OCI-LY1 (cell line): Measurements from ENCODE around the gene HJURP.

Experiments
- H2AFZ ChIP-seq: fragments of 200-600 bp; sonication (generic), shearing (Covaris generic); 2 replicates; pipeline ENCODE4 v1.6.0; 2014; ENCODE audit warnings: antibody characterized with exemption, mild to moderate bottlenecking, low read length
- H3F3A ChIP-seq: fragments of 200-600 bp; sonication (generic), shearing (Covaris generic); 2 replicates; pipeline ENCODE4 v1.6.0; 2014; ENCODE audit warnings: mild to moderate bottlenecking, antibody characterized with exemption, low read length, moderate library complexity; ENCODE audit not compliant: insufficient read depth
- H3K27ac ChIP-seq: fragments of 200-600 bp; sonication (generic); 2 replicates; pipeline ENCODE4 v1.5.1; 2014; ENCODE audit warnings: low read length, mixed run types, mild to moderate bottlenecking, low read depth; ENCODE audit not compliant: poor library complexity, severe bottlenecking
- H3K27me3 ChIP-seq: fragments of 200-600 bp; sonication (generic); 2 replicates; pipeline ENCODE4 v1.6.0; 2014; ENCODE audit warnings: antibody characterized with exemption, mild to moderate bottlenecking, low read length, moderate library complexity; ENCODE audit not compliant: insufficient read depth
- H3K36me3 ChIP-seq: fragments of 200-600 bp; sonication (generic); 2 replicates; pipeline ENCODE4 v1.6.1; 2014; ENCODE audit warnings: mild to moderate bottlenecking, antibody characterized with exemption, low read length, moderate library complexity, mixed read lengths; ENCODE audit not compliant: insufficient read depth
- H3K4me1 ChIP-seq: fragments of 200-600 bp; sonication (generic); 2 replicates; pipeline ENCODE4 v1.5.1; 2014; ENCODE audit warnings: mild to moderate bottlenecking, low read length, moderate library complexity; ENCODE audit not compliant: insufficient read depth, severe bottlenecking
- H3K4me2 ChIP-seq: fragments of 200-600 bp; sonication (generic), shearing (Covaris generic); 2 replicates; pipeline ENCODE4 v1.6.1; 2014; ENCODE audit warnings: low read length
- H3K4me3 ChIP-seq: fragments of 200-600 bp; sonication (generic); 2 replicates; pipeline ENCODE4 v1.5.1; 2014; ENCODE audit warnings: low read length, low read depth, mild to moderate bottlenecking, mixed read lengths; ENCODE audit not compliant: poor library complexity, severe bottlenecking
- H3K79me2 ChIP-seq: fragments of 200-600 bp; shearing (Covaris generic); 2 replicates; pipeline ENCODE4 v1.6.1; 2016; ENCODE audit warnings: mixed run types, low read length, mixed read lengths; ENCODE audit not compliant: insufficient read depth
- H3K9ac ChIP-seq: fragments of 200-600 bp; sonication (generic), shearing (Covaris generic); 2 replicates; pipeline ENCODE4 v1.6.1; 2014; ENCODE audit warnings: mild to moderate bottlenecking, low read length, mixed read lengths
- H3K9me2 ChIP-seq: fragments of 200-600 bp; sonication (generic), shearing (Covaris generic); 2 replicates; pipeline ENCODE4 v1.6.1; 2014; ENCODE audit warnings: low read depth, mild to moderate bottlenecking, low read length, mixed read lengths
- H3K9me3 ChIP-seq: fragments of 200-600 bp; shearing (Covaris generic); 2 replicates; pipeline ENCODE4 v1.6.1; 2014; ENCODE audit warnings: low read length, mixed read lengths
- H4K20me1 ChIP-seq: fragments of 200-600 bp; sonication (generic), shearing (Covaris generic); 2 replicates; pipeline ENCODE4 v1.6.0; 2016; ENCODE audit warnings: mild to moderate bottlenecking, low read length; ENCODE audit not compliant: insufficient read depth
- EZH2 ChIP-seq: fragments of 200-600 bp; sonication (generic), shearing (Covaris generic); IDR thresholded peaks from 2 replicates; pipeline ENCODE4 v1.8.0; 2017; ENCODE audit warnings: borderline replicate concordance, mixed run types, mild to moderate bottlenecking, antibody characterized with exemption, low read length, moderate library complexity, mixed read lengths
- TF ChIP-seq, protein P1 (sequence below): fragments of 200-600 bp; sonication (generic), shearing (Covaris generic); IDR thresholded peaks from 2 replicates; pipeline ENCODE4 v1.5.1; 2017; ENCODE audit warnings: mild to moderate bottlenecking, antibody characterized with exemption, low read length, moderate library complexity, mixed read lengths

Gene HJURP

DNA sequence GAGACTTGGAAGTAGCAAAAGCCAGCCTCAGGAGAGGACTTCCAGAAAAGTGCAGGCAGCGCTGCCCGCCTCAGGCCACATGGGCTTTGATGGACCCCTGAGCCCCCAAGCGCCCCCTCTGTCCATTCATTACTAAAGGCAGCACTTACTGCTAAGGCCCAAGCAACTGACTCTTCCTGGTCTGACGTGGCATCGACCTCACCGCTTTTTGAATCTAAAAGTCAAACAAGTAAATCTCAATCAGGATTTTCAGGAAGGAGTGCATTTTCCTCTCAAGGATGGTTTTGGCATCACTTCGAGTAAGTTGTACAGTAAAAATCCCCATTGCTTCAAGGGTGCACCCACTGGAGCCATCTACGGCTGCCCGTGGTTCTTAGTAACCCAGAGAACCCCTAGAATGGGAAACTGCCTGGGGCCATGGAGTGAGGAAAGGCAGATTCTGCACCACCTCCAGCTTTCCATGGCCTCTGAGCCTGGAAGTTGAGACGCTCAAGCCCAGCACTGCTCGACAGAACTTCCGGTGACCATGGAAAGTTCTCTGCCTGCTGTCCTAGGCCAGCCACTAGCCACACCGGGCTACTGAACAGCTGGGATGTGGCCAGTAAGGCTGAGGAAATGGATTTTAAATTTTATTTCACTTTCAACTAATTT, 7.0 kb downstream of the HJURP start:
- Histone ChIP-seq H2AFZ (no peak overlapping the region), H3K9me3 (no peaks in the 10 kb centered on the region), H3K9ac (no peak overlapping the region), H3K4me1 (peaks cover 9% of the 10 kb centered on the region), H3K27ac (no peak overlapping the region), H3K4me2 (no peak overlapping the region), H4K20me1 (no peaks in the 10 kb centered on the region), H3F3A (no peaks in the 10 kb centered on the region), H3K27me3 (no peaks in the 10 kb centered on the region), H3K79me2 (peaks cover 16% of the 10 kb centered on the region), H3K4me3 (no peak overlapping the region), H3K36me3 (peaks cover 99% of the 10 kb centered on the region), H3K9me2 (no peaks in the 10 kb centered on the region)
- TF ChIP-seq EZH2 = no peak
- TF ChIP-seq, protein P1, sequence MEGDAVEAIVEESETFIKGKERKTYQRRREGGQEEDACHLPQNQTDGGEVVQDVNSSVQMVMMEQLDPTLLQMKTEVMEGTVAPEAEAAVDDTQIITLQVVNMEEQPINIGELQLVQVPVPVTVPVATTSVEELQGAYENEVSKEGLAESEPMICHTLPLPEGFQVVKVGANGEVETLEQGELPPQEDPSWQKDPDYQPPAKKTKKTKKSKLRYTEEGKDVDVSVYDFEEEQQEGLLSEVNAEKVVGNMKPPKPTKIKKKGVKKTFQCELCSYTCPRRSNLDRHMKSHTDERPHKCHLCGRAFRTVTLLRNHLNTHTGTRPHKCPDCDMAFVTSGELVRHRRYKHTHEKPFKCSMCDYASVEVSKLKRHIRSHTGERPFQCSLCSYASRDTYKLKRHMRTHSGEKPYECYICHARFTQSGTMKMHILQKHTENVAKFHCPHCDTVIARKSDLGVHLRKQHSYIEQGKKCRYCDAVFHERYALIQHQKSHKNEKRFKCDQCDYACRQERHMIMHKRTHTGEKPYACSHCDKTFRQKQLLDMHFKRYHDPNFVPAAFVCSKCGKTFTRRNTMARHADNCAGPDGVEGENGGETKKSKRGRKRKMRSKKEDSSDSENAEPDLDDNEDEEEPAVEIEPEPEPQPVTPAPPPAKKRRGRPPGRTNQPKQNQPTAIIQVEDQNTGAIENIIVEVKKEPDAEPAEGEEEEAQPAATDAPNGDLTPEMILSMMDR = no peak

DNA sequence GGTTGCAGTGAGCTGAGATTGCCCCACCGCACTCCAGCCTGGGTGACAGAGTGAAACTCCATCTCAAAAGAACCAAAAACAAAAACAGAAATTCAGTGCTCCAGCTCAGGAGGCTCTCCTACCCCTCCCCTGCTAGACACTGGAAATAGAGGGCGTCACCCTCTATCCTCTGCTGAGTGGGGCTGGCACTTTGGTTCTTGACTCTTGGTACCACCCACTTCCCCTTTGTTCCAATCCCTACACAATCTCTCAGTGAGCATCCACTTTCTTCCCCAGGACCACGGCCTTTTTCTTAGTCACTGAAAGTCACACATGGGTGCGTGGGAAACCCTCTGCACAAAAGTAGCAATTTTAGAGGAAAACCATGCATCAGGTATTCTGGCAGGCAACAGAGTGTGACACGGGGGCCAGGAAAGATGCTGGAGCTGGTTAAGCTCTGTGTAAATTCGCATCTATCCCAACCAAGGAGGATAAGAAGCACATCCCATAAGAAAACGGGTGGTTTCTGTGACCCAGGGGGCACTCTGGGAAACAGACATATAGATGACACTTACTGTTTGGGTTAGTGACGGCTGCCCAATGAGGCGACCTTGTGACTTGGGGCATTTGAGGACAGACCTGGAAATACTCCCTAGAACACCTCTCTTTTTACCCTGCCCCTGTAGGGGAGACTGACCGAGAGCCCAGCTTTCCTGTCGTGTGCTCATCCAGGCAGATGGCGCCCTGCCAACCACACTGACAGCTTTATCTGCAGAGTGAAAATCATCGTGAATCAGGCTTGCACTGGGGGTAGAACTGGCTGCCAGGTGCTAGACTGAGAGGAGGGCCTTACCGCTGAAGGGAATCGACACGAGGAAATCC, 7.7 kb downstream of the HJURP start:
- Histone ChIP-seq H3K4me3 (no peak overlapping the region), H3K9me3 (no peaks in the 10 kb centered on the region), H3K79me2 (peaks cover 10% of the 10 kb centered on the region; the same call in 1 of the 2 replicates), H3K9ac (no peak overlapping the region), H3K4me2 (no peak overlapping the region), H2AFZ (no peak overlapping the region), H3K27ac (no peak overlapping the region), H3F3A (no peaks in the 10 kb centered on the region), H3K9me2 (no peaks in the 10 kb centered on the region), H3K27me3 (no peaks in the 10 kb centered on the region), H3K36me3 (peaks cover 99% of the 10 kb centered on the region), H3K4me1 (peaks cover 1% of the 10 kb centered on the region), H4K20me1 (no peaks in the 10 kb centered on the region)
- TF ChIP-seq, protein P1 = no peak
- no peak for TF ChIP-seq EZH2

DNA sequence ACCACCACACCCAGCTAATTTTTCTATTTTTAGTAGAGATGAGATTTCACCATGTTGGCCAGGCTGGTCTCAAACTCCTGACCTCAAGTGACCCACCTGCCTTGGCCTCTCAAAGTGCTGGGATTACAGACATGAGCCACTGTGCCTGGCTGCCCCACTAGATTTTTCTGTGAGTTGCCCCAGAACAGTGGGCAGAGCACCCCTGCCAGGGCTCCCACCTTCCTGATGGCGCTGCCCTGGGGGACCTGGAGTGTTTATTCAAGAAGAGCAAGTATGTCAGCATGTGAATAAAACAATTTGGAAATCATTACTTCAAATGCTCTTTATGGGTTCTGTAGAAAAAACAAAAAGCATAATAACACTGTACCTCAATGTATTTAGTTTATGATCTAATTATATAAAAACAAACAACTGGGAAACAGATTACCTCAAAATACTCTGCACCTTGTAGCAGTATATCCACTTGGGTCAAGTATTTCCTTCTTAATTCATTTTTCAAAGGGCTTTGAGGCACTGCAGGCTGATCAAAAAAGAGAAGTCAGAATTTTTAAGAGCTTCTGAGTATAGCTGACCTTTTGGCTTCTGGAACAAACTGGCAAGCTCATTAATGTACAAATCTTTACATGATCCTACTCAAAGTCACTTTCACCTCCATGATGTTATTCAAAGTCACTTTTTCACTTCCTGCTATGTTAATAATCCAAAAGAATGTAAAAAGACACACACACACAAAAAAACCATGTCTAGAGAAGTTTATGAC, 8.9 kb downstream of the HJURP start:
- peaks cover 100% of the 10 kb centered on the region for H3K36me3 ChIP-seq
- H3K4me3 ChIP-seq = no peak overlapping the region
- no peak overlapping the region for H2AFZ ChIP-seq
- no peaks in the 10 kb centered on the region for H3F3A ChIP-seq
- H3K4me1 ChIP-seq = no peaks in the 10 kb centered on the region
- no peaks in the 10 kb centered on the region for H3K27me3 ChIP-seq
- H3K9me3 ChIP-seq = no peaks in the 10 kb centered on the region
- H3K4me2 ChIP-seq = no peak overlapping the region
- H3K9me2 ChIP-seq = no peaks in the 10 kb centered on the region
- TF ChIP-seq, protein P1 = no peak
- no peak for TF ChIP-seq EZH2
- H3K9ac ChIP-seq = no peak overlapping the region
- peaks cover 13% of the 10 kb centered on the region; the same call in 1 of the 2 replicates for H3K79me2 ChIP-seq
- no peak overlapping the region for H3K27ac ChIP-seq
- no peaks in the 10 kb centered on the region for H4K20me1 ChIP-seq
